ENCODE data around the gene PSMD1.

DNA sequence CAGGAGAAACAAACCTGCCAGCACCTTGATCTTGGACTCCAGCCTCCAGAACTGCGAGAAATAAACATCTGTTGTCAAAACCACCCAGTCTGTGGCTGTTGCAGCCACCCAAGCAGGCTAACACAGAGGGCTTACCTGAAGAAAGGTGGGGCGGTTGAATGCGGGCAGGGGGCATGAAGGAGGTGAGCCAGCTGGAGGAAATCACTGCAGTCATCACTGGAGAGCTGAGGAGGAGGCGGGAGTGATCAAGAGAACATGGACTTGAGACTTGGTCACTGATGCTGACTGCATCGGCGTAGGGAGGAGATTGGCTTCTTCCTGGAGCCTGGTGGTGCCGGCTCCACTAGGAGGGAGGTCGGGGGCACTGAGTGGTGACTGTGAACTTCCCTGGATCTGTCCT, 127.2 kb downstream of the PSMD1 start:
- no peak for TF ChIP-seq EZH2phosphoT487 (IDR thresholded peaks at IDR 0.05; ENCODE audit: borderline replicate concordance, low read length)
- TF ChIP-seq, protein P1, sequence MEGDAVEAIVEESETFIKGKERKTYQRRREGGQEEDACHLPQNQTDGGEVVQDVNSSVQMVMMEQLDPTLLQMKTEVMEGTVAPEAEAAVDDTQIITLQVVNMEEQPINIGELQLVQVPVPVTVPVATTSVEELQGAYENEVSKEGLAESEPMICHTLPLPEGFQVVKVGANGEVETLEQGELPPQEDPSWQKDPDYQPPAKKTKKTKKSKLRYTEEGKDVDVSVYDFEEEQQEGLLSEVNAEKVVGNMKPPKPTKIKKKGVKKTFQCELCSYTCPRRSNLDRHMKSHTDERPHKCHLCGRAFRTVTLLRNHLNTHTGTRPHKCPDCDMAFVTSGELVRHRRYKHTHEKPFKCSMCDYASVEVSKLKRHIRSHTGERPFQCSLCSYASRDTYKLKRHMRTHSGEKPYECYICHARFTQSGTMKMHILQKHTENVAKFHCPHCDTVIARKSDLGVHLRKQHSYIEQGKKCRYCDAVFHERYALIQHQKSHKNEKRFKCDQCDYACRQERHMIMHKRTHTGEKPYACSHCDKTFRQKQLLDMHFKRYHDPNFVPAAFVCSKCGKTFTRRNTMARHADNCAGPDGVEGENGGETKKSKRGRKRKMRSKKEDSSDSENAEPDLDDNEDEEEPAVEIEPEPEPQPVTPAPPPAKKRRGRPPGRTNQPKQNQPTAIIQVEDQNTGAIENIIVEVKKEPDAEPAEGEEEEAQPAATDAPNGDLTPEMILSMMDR (IDR thresholded peaks at IDR 0.05; ENCODE audit: low read depth, low read length, poor library complexity, severe bottlenecking): no peak
